Endometrial microvascular endothelial cells (primary cell): ENCODE data around the gene NOX5. TPM values are rescaled to one million over a fixed set of nuclear protein-coding genes. Genes with fewer than 3 reads are reported as not detected.

Experiments used
- in situ Hi-C: cut with HindIII; loops from 2 replicates; pipeline ENCODE4 v1.10.0; 2017; ENCODE audit warnings: low sequenced_read_pairs, low pct_unique_long_range_greater_than_20kb; ENCODE audit errors: inconsistent ontology term
- total RNA-seq: library from RNA; depleted of rRNA; stranded (reverse); fragments of >200 nt; gene quantifications from one replicate; pipeline ENCODE4 v1.2.3, GENCODE V29; 2015; ENCODE audit errors: inconsistent ontology term

The NOX5 gene
- total RNA-seq, 1 donor from 2014 or later, result under 0.01 TPM

GRCh38 chr15:69038508-69038907, 24.0 kb downstream of the NOX5 start:
- in situ Hi-C loops, result no loop called here

GRCh38 chr15:69039516-69040225, 25.2 kb downstream of the NOX5 start:
- in situ Hi-C loops, result no loop called here

- in situ Hi-C loops, result no loop called here
These were observed 28.0 kb downstream of the NOX5 start for GRCh38 chr15:69042531-69042930.

GRCh38 chr15:69045802-69046201, 31.3 kb downstream of the NOX5 start:
- in situ Hi-C loops, result no loop called here

GRCh38 chr15:69046781-69047180, 32.3 kb downstream of the NOX5 start:
- in situ Hi-C loops, result no loop called here

GRCh38 chr15:69049976-69050375, 35.5 kb downstream of the NOX5 start:
- in situ Hi-C loops, result loop anchor here (25.0 kb wide), 1 partner anchor 187 kb away; no protein-coding TSS in a partner anchor

- in situ Hi-C loops, result loop anchor here (25.0 kb wide), 1 partner anchor 182 kb away; no protein-coding TSS in a partner anchor
These were observed 40.8 kb downstream of the NOX5 start for GRCh38 chr15:69055251-69055650.

GRCh38 chr15:69056365-69056764, 41.9 kb downstream of the NOX5 start:
- in situ Hi-C loops, result loop anchor here (25.0 kb wide), 1 partner anchor 181 kb away; no protein-coding TSS in a partner anchor

GRCh38 chr15:69058830-69059556, 44.5 kb downstream of the NOX5 start:
- in situ Hi-C loops, result loop anchor here (25.0 kb wide), 1 partner anchor 178 kb away; no protein-coding TSS in a partner anchor

- in situ Hi-C loops, result loop anchor here (25.0 kb wide), 1 partner anchor 178 kb away; no protein-coding TSS in a partner anchor
These were observed 45.1 kb downstream of the NOX5 start for GRCh38 chr15:69059557-69059943.

- in situ Hi-C loops, result loop anchor here (25.0 kb wide), 1 partner anchor 177 kb away; no protein-coding TSS in a partner anchor
These were observed 45.6 kb downstream of the NOX5 start for GRCh38 chr15:69060041-69060481.

- in situ Hi-C loops, result loop anchor here (25.0 kb wide), 1 partner anchor 177 kb away; no protein-coding TSS in a partner anchor
These were observed 46.2 kb downstream of the NOX5 start for GRCh38 chr15:69060744-69061143.

- in situ Hi-C loops, result loop anchor here (25.0 kb wide), 1 partner anchor 176 kb away; no protein-coding TSS in a partner anchor
These were observed 46.9 kb downstream of the NOX5 start for GRCh38 chr15:69061414-69061842.

GRCh38 chr15:69064649-69065048, 50.2 kb downstream of the NOX5 start:
- in situ Hi-C loops, result loop anchor here (25.0 kb wide), 1 partner anchor 173 kb away; no protein-coding TSS in a partner anchor

GRCh38 chr15:69066007-69066995, 51.8 kb downstream of the NOX5 start:
- in situ Hi-C loops, result loop anchor here (25.0 kb wide), 1 partner anchor 171 kb away; no protein-coding TSS in a partner anchor

GRCh38 chr15:69067296-69067695, 52.8 kb downstream of the NOX5 start:
- in situ Hi-C loops, result loop anchor here (25.0 kb wide), 1 partner anchor 170 kb away; no protein-coding TSS in a partner anchor

GRCh38 chr15:69068157-69068556, 53.7 kb downstream of the NOX5 start:
- in situ Hi-C loops, result loop anchor here (25.0 kb wide), 1 partner anchor 169 kb away; no protein-coding TSS in a partner anchor

- in situ Hi-C loops, result loop anchor here (25.0 kb wide), 1 partner anchor 168 kb away; no protein-coding TSS in a partner anchor
These were observed 54.8 kb downstream of the NOX5 start for GRCh38 chr15:69069290-69069689.
